Choroid plexus epithelial cell (primary cell): ENCODE data around the gene LAMTOR2.

Source experiments
- DNase-seq: peaks from one replicate; pipeline ENCODE4 v3.0.0-alpha.2; 2010; ENCODE audit warnings: low read depth
- H3K4me3 ChIP-seq: 2 replicates; pipeline ENCODE4 v1.5.1; 2011; ENCODE audit warnings: low read depth, mild to moderate bottlenecking, control low read depth, low read length, moderate library complexity
- TF ChIP-seq, protein P1 (sequence below): conservative IDR thresholded peaks from 2 replicates; pipeline ENCODE4 v1.5.1; 2011; ENCODE audit warnings: low read depth, mild to moderate bottlenecking, control low read depth, inconsistent platforms, low read length, moderate library complexity

The LAMTOR2 gene

DNA sequence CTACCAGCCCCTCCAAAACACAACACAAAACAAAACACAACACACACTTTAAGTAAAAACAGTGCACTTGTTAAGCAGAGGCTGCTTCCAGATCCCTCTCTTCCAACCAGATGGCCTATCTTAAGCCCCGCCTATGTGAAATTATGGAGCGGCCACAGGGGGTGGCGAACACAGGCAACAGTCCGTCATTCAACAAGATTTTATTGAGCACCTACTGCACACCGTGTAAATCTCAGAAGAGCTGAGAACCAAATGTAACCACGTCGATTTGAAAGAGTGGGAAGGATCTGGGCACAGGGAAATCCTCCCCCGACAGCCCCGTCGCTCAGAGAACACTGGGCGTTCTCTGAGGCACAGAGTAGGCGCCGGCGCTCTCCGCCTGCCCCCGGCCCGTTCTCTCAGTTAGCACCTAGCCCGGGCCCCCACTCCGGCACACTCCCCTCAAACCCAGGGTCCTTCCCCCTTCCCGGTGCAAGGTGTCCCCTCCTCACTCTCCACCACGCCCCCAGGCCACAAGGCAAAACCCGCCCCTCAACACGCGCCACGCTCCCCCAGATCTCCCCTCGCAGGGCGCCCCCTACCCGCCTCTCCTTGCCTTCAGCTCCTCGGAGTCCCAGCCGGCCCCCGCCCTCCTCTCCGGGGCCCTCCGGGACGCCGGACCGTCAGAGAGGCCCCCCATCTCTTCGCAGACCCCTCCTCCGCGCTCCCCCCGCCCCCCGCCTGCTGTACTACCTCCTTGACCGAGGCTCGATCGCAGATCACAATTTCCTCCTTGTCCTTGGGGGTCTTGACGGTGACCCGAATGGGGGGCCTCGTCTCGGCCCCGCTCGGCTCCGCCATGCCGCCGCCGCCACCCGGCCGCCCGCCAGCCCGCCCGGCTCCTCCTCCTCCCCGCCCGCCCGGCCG, 1.5 kb upstream of the LAMTOR2 start:
- H3K4me3 ChIP-seq, result peak overlapping the region; percentile 78
- peak; percentile 82 for DNase-seq
- TF ChIP-seq, protein P1, sequence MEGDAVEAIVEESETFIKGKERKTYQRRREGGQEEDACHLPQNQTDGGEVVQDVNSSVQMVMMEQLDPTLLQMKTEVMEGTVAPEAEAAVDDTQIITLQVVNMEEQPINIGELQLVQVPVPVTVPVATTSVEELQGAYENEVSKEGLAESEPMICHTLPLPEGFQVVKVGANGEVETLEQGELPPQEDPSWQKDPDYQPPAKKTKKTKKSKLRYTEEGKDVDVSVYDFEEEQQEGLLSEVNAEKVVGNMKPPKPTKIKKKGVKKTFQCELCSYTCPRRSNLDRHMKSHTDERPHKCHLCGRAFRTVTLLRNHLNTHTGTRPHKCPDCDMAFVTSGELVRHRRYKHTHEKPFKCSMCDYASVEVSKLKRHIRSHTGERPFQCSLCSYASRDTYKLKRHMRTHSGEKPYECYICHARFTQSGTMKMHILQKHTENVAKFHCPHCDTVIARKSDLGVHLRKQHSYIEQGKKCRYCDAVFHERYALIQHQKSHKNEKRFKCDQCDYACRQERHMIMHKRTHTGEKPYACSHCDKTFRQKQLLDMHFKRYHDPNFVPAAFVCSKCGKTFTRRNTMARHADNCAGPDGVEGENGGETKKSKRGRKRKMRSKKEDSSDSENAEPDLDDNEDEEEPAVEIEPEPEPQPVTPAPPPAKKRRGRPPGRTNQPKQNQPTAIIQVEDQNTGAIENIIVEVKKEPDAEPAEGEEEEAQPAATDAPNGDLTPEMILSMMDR, result peak; percentile 25

DNA sequence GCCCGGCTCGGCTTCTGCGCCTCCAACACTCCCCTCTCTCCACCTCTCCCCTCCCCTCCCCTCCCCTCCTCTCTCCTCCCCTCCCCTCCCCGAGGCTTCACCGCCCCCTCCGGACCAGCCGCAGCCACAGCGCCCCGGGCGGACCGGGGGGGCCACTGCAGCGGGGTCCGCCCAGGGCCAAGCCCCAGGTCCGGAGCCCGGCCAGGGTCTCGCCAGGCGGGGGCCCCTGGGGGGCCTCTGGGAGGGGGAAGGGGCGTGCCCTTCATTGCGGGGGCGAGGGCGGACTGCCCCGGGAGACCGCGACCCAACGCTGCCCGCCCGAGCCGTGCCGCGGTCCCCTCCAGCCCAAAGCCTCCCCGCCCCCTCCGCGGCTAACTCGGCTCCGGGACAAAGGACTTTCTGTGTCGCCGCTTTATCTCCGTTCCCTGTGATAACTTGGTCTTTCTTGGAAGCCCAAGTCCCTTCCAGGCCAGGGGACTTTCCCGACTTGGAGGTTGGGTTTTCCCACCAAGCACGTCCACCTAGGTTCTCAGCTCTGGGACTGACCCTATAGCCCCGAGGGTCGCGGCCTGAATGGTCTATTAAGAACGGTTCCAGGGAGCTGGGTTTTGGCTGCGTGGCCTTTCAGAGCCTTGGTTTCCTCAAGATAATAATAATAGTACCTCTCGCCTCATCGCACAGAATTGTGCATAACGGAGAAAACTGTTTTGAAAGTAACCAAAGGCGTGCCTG, 648 bp upstream of the LAMTOR2 start, which contains the start of gene UBQLN4:
TSS of gene UBQLN4 (minus strand) at position 31 of the 732 bp plus-strand sequence. CDS start 97 bp downstream, outside the sequence.
- DNase-seq, result peak; percentile 90
- TF ChIP-seq, protein P1, result peak; percentile 33
- peak within 1 kb of the TSS; percentile 99 for H3K4me3 ChIP-seq

DNA sequence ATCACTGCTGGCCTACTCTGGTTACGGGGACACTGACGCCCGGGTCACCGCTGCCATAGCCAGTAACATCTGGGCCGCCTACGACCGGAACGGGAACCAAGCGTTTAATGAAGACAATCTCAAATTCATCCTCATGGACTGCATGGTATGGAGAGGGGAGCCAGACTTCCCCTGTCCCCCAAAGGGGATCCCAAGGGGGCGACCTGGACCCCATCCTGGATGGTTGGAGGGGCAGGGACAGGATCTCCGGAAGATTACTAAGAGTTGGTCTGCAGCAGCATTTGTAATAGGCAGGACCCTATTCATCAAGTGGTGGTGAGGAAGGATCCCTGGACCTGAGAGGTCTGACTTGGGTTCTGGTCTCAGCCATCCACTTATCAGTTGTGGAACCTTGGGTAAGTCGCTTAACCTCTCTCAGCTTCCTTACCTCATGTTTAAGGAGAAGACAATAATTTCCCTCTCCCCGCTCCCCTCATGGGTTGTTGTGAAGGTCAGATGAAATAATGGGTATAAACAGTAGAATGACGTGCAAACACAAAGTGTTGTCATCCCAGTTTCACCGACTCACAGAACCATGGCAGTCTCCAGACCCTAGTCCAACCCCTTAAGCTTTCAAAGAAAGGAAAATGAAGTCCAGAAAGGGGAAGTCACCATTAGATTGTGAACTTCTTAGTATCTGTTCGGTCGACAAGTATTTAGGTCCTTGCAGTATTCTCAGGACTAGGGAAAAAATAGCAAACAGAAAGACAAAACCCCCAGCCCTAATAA, 883 bp downstream of the LAMTOR2 start:
- TF ChIP-seq, protein P1, result no peak
- peak overlapping the region; percentile 99 for H3K4me3 ChIP-seq
- DNase-seq, result no peak

DNA sequence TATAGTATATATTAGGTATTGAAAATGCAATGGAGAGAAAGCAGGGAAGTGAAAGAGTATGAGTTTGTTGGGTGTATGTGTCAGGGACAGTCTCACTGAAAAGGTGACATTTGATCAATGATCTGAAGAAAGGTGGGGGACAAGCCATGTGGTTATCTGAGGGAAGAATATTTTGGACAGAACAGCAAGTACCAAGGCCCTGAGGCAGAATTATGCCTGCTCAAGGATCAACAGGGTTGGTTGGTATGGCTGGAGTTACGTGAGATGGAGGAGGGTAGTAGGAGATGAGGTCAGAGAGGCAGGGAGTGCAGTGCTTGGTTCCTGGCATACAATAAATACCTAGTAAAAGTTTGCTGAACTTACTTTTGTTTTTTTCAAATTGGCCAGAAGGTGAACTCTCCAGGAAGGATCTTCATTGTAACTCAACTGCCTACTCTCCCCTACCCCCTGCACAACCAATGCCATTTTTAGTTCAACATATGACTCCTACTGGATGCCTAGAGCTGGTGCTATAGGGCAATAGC, 1.8 kb downstream of the LAMTOR2 start:
- TF ChIP-seq, protein P1, result no peak
- DNase-seq, result no peak
- H3K4me3 ChIP-seq, result no peak overlapping the region

DNA sequence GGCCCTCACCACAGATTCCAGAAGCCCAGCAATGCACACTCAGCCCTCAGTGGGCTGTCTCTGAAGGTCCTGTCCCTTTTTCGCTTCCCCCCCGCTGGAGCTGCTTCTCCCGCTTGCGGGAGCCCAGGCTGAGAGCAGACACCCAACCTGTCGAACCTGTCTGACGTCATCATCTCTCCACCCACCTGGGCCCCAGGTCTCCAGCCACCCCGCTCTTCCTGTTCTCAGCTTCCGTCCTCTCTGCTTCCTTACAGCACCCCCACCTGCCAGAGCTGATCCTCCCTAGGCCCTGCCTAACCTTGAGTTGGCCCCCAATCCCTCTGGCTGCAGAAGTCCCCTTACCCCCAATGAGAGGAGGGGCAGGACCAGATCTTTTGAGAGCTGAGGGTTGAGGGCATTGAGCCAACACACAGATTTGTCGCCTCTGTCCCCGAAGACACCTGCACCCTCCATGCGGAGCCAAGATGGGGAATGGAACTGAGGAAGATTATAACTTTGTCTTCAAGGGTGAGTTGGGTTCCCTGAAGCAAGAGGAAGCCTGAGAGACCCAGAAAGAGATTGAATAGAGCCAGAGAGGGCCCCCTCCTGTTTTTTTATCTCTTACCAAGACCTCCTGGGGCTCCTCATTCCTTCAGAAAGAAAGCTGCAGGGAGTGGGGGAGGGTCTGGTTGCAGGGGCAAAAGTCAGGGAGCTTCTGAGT, 6.5 kb downstream of the LAMTOR2 start, which contains the start of gene RAB25:
TSS of gene RAB25 (plus strand) at position 224 of the 700 bp plus-strand sequence. CDS start at position 465, 241 bp downstream.
- H3K4me3 ChIP-seq, result no peak within 1 kb of the TSS
- TF ChIP-seq, protein P1, result no peak
- peak; percentile 74 for DNase-seq

DNA sequence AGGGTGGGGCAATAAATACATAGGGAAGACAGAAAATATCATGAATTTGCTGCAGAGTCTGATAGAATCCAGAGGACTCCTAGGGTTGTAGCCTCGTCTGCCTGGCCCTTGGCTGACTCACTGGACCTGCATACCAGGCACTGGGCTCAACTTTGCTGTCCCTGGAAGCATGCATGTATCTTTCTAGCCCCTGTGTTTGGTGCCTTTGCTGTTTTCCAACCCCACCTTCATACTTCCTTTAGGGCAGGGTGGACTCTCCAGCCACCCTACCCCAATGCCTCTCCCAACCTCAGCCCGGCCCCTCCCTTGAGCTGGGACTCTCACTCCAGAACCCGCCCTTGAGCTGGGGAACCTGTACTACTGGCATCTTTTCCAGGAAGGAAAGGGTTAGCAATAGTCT, 7.6 kb downstream of the LAMTOR2 start:
- TF ChIP-seq, protein P1, result no peak
- H3K4me3 ChIP-seq, result no peak overlapping the region
- DNase-seq, result peak; percentile 65
